Measurements from ENCODE around the gene PEX10.
"Not testable (repeated sequence)": the region's sequence is repeated elsewhere in the genome, so short reads cannot be mapped to it uniquely, and the experiment has no call there.

PEX10 gene

GRCh38 chr1:2443277-2444137 lies 31.1 kb upstream of the PEX10 start:
- no peak for DNase-seq (ENCODE audit: low read depth, low spot score)

GRCh38 chr1:2442661-2443060 lies 30.3 kb upstream of the PEX10 start:
- DNase-seq (ENCODE audit: low read depth, low spot score), result no peak

- no peak for DNase-seq (ENCODE audit: low read depth, low spot score)
These were observed 29.4 kb upstream of the PEX10 start for GRCh38 chr1:2441746-2442145.

- not testable (repeated sequence) for DNase-seq (ENCODE audit: low read depth, low spot score)
These were observed 28.0 kb upstream of the PEX10 start for GRCh38 chr1:2440346-2440745.

- no peak for DNase-seq (ENCODE audit: low read depth, low spot score)
These were observed 27.0 kb upstream of the PEX10 start for GRCh38 chr1:2439369-2439768.

- DNase-seq (ENCODE audit: low read depth, low spot score), result no peak
These were observed 26.3 kb upstream of the PEX10 start for GRCh38 chr1:2438641-2439040.

- DNase-seq (ENCODE audit: low read depth, low spot score), result no peak
These were observed 25.7 kb upstream of the PEX10 start for GRCh38 chr1:2438038-2438437.

GRCh38 chr1:2437617-2438016 lies 25.3 kb upstream of the PEX10 start:
- no peak for DNase-seq (ENCODE audit: low read depth, low spot score)

GRCh38 chr1:2436876-2437275 lies 24.5 kb upstream of the PEX10 start:
- DNase-seq (ENCODE audit: low read depth, low spot score), result no peak

- no peak for DNase-seq (ENCODE audit: low read depth, low spot score)
These were observed 23.5 kb upstream of the PEX10 start for GRCh38 chr1:2435746-2436355.

- DNase-seq (ENCODE audit: low read depth, low spot score), result no peak
These were observed 22.7 kb upstream of the PEX10 start for GRCh38 chr1:2435091-2435490.

GRCh38 chr1:2433936-2434655 lies 21.7 kb upstream of the PEX10 start:
- DNase-seq (ENCODE audit: low read depth, low spot score), result no peak

GRCh38 chr1:2433196-2433595 lies 20.8 kb upstream of the PEX10 start:
- DNase-seq (ENCODE audit: low read depth, low spot score), result no peak

- no peak for DNase-seq (ENCODE audit: low read depth, low spot score)
These were observed 20.1 kb upstream of the PEX10 start for GRCh38 chr1:2432441-2432844.

- no peak for DNase-seq (ENCODE audit: low read depth, low spot score)
These were observed 19.2 kb upstream of the PEX10 start for GRCh38 chr1:2431518-2431917.

GRCh38 chr1:2431103-2431502 lies 18.7 kb upstream of the PEX10 start:
- DNase-seq (ENCODE audit: low read depth, low spot score), result no peak

- DNase-seq (ENCODE audit: low read depth, low spot score), result no peak
These were observed 18.2 kb upstream of the PEX10 start for GRCh38 chr1:2430592-2430973.

GRCh38 chr1:2429780-2430591 lies 17.6 kb upstream of the PEX10 start:
- no peak for DNase-seq (ENCODE audit: low read depth, low spot score)

- no peak for DNase-seq (ENCODE audit: low read depth, low spot score)
These were observed 16.1 kb upstream of the PEX10 start for GRCh38 chr1:2428490-2428889.

- DNase-seq (ENCODE audit: low read depth, low spot score), result no peak
These were observed 15.6 kb upstream of the PEX10 start for GRCh38 chr1:2427976-2428375.

GRCh38 chr1:2427051-2427450 lies 14.7 kb upstream of the PEX10 start:
- DNase-seq (ENCODE audit: low read depth, low spot score), result no peak

- DNase-seq (ENCODE audit: low read depth, low spot score), result no peak
These were observed 14.2 kb upstream of the PEX10 start for GRCh38 chr1:2426540-2426939.

Measured in iPS DF 19.7 (cell line).